ENCODE data around the gene RIOK1. TPM values are rescaled to one million over a fixed set of nuclear protein-coding genes. Genes with fewer than 3 reads are reported as not detected.

RIOK1 gene
- total and polyA plus RNA-seq, 2 of the 8 experiments (the other 6 are each of a cell fraction or from before 2014, with no cell fraction given), result 11.8 to 26.9 TPM

DNA sequence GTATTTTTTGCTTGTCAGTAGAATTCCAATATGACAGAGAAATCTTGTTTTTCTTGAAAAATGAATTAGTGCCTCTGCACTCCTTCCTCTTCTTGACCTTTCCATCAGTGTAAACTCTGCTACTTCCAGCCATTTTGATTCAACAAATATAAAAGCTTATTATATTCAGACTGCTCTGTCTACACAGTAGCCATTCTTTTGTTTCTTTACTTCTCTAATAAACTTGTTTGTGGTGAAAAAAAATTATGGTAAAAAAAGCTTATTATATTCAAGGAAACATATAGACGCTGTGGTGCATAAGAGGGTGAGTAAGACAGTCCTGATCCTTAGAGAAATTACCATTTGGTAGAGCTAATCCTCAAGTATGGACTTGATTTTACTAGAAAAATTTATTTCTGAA lies 11.6 kb upstream of the RIOK1 start:
- Histone ChIP-seq H3K79me1 (ENCODE audit: low read depth, low read length) (no peaks in the 10 kb centered on the region), H3K27me3 (replicated peaks in 1 of 4; ENCODE audit: control insufficient read depth in 3 of 4, extremely low read depth in 1 of 4, insufficient read depth in 3 of 4, low read length in 3 of 4) (no peaks in the 10 kb centered on the region), H3K4me2 (ENCODE audit: insufficient read depth in 1 of 2, low read depth in 2 of 2, low read length in 2 of 2) (no peak overlapping the region), H3K4me3 (ENCODE audit: extremely low read depth in 1 of 4, insufficient read depth in 2 of 4, low read depth in 3 of 4, low read length in 4 of 4) (no peak overlapping the region), H2BK120ac (replicated peaks; ENCODE audit: low read depth, low read length) (no peak overlapping the region), H3K9me3 (ENCODE audit: insufficient read depth in 2 of 2, low read depth in 1 of 2, low read length in 1 of 2) (no peaks in the 10 kb centered on the region), H4K91ac (replicated peaks; ENCODE audit: insufficient read length, low read length) (no peak overlapping the region), H3K27ac (ENCODE audit: low read depth, low read length) (no peak overlapping the region), H3K14ac (ENCODE audit: insufficient read length) (no peak overlapping the region), H4K5ac (ENCODE audit: insufficient read length, low read depth, low read length) (no peak overlapping the region), H4K20me1 (replicated peaks in 1 of 2; ENCODE audit: control insufficient read depth in 1 of 2, insufficient read depth in 2 of 2, low read length in 2 of 2) (no peaks in the 10 kb centered on the region), H3K79me2 (ENCODE audit: control insufficient read depth in 1 of 2, insufficient read depth in 2 of 2, low read length in 2 of 2) (no peaks in the 10 kb centered on the region), H2BK5ac (ENCODE audit: low read depth, low read length) (no peak overlapping the region), H2AFZ (ENCODE audit: low read length) (no peak overlapping the region), H3K36me3 (ENCODE audit: control insufficient read depth in 2 of 4, insufficient read depth in 4 of 4, low read length in 3 of 4) (no peaks in the 10 kb centered on the region), H3K9ac (replicated peaks in 1 of 4; ENCODE audit: extremely low read depth in 1 of 4, low read depth in 3 of 4, low read length in 3 of 4) (no peak overlapping the region), H2BK12ac (ENCODE audit: low read depth, low read length) (no peak overlapping the region), H2BK15ac (ENCODE audit: low read length) (no peak overlapping the region), H2AK5ac (ENCODE audit: low read depth, low read length) (no peak overlapping the region), H3K4me1 (replicated peaks in 1 of 4; ENCODE audit: control insufficient read depth in 3 of 4, insufficient read depth in 4 of 4, low read length in 3 of 4) (no peaks in the 10 kb centered on the region), H4K8ac (ENCODE audit: extremely low read depth, insufficient read depth, low read length) (no peak overlapping the region), H3K4ac (replicated peaks; ENCODE audit: insufficient read length, low read depth, low read length) (no peak overlapping the region), H3K23me2 (ENCODE audit: low read depth, low read length) (no peaks in the 10 kb centered on the region), H3K23ac (ENCODE audit: insufficient read length) (no peak overlapping the region), H3K18ac (ENCODE audit: extremely low read depth, low read length) (no peak overlapping the region), H2BK20ac (ENCODE audit: low read length) (no peak overlapping the region), H3K56ac (replicated peaks; ENCODE audit: insufficient read length, low read depth, low read length) (no peak overlapping the region)
- ChIA-PET CTCF (ENCODE audit: partially characterized antibody) (interaction anchor here (1.0 kb wide), 1 partner anchor 126 kb away, joined by 3 read pairs; no protein-coding TSS in a partner anchor), POLR2A (ENCODE audit: partially characterized antibody) (interaction anchor here (1.2 kb wide), 1 partner anchor 12 kb away, joined by 3 read pairs; the partner anchor contains the start of genes CAGE1 and RIOK1)
- 100% methylated on average over 1 of the region's 1 CpG; no CpG with 5 or more reads in 1 of the 2 experiments for WGBS, 2 experiments (ENCODE audit: extremely low coverage in 1 of 2, insufficient coverage in 1 of 2, insufficient read length in 1 of 2, insufficient replicate concordance in 2 of 2, low coverage in 1 of 2, low lambda C conversion rate in 2 of 2, missing lambda C conversion rate in 1 of 2)
- TF ChIP-seq EZH2 (IDR thresholded peaks at IDR 0.05; ENCODE audit: low read depth, low read length, severe bottlenecking) (no peak), SP4 (IDR thresholded peaks at IDR 0.05; ENCODE audit: low read length) (no peak)
- FAIRE-seq (no peak), DNase-seq (ENCODE audit: low read depth in 1 of 2, low spot score in 2 of 2) (no peak)

Measured in H1 (cell line).